ENCODE measurements around the gene TMPRSS6. TPM values are rescaled to one million over a fixed set of nuclear protein-coding genes. Genes with fewer than 3 reads are reported as not detected.
A peak's percentile ranks its signal among the peaks of the same experiment; 100 is the strongest.

The TMPRSS6 gene
- total and polyA plus RNA-seq, 2 of the 13 experiments (the other 11 are each of a cell fraction or from before 2014, with no cell fraction given): 4.2 to 4.8 TPM

DNA sequence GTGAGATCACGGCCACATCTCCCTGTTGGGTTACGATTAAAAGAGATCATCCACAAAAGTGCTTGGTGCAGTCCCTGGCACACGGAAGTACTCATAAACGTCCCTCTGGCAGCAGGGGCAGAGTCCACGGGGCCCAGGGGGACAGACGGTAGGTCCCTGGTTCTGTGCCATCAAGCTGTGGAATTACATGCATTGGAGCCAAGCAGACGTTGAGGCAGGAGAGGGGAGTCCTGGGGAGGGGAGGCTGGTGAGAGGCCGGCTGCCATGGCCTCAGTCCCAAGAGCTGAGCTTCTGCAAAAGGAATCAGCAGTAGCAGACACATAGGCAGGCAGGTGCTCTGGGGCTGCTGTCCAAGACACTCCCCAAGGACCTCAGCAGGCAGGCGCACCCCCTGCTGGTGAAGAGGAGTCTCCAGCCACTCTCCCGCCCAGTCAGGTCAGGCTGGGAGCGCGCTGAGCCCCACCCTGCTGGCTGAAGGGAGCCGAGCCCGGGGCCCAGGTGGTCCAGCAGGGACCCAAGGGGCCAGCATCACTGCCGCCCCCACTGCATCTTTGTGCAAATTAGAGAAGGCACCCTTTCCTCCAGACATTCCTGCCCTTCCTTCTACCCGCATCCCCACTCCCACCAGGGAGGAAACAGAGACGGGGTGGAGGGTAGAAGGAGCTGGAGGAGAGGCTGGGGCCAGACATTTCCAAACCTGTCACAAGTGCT, 65.5 kb downstream of the TMPRSS6 start (continued):
- TF ChIP-seq IRF2 (CRISPR knock-in tag; IDR thresholded peaks at IDR 0.05) (0 out of 2 replicates have a peak, but pooled peaks have one; percentile 37), ZFP1 (CRISPR knock-in tag; IDR thresholded peaks at IDR 0.05) (no peak), ZNF577 (CRISPR knock-in tag; IDR thresholded peaks at IDR 0.05; ENCODE audit: borderline replicate concordance, low read depth) (no peak), HIVEP1 (CRISPR knock-in tag; IDR thresholded peaks at IDR 0.05) (peak; percentile 41; the same call in 1 of the 2 replicates), HNRNPK (IDR thresholded peaks at IDR 0.05; ENCODE audit: low read depth, low read length, poor library complexity, severe bottlenecking) (no peak), XRCC5 (optimal IDR thresholded peaks at IDR 0.05; ENCODE audit: low read length) (peak; percentile 80), POLR2AphosphoS5 (IDR thresholded peaks at IDR 0.05; ENCODE audit: low read depth, low read length) (peak; percentile 41; the same call in 1 of the 2 replicates), IKZF4 (CRISPR knock-in tag; IDR thresholded peaks at IDR 0.05; ENCODE audit: borderline replicate concordance, low read depth, not compliant biosample characterization) (no peak), CBX2 (IDR thresholded peaks at IDR 0.05; ENCODE audit: low read depth, low read length) (no peak), CBX2 (CRISPR knock-in tag; IDR thresholded peaks at IDR 0.05; ENCODE audit: low read depth) (no peak), ZNF766 (CRISPR knock-in tag; IDR thresholded peaks at IDR 0.05; ENCODE audit: borderline replicate concordance) (no peak), ZNF326 (CRISPR knock-in tag; IDR thresholded peaks at IDR 0.05; ENCODE audit: borderline replicate concordance) (no peak), ZNF510 (CRISPR knock-in tag; IDR thresholded peaks at IDR 0.05; ENCODE audit: low read depth) (no peak), SCMH1 (CRISPR knock-in tag; IDR thresholded peaks at IDR 0.05; ENCODE audit: borderline replicate concordance) (no peak)
- TF ChIP-seq, protein P1, sequence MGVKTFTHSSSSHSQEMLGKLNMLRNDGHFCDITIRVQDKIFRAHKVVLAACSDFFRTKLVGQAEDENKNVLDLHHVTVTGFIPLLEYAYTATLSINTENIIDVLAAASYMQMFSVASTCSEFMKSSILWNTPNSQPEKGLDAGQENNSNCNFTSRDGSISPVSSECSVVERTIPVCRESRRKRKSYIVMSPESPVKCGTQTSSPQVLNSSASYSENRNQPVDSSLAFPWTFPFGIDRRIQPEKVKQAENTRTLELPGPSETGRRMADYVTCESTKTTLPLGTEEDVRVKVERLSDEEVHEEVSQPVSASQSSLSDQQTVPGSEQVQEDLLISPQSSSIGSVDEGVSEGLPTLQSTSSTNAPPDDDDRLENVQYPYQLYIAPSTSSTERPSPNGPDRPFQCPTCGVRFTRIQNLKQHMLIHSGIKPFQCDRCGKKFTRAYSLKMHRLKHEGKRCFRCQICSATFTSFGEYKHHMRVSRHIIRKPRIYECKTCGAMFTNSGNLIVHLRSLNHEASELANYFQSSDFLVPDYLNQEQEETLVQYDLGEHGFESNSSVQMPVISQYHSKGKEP (CRISPR knock-in tag; IDR thresholded peaks at IDR 0.05): no peak
- TF ChIP-seq, protein P2, sequence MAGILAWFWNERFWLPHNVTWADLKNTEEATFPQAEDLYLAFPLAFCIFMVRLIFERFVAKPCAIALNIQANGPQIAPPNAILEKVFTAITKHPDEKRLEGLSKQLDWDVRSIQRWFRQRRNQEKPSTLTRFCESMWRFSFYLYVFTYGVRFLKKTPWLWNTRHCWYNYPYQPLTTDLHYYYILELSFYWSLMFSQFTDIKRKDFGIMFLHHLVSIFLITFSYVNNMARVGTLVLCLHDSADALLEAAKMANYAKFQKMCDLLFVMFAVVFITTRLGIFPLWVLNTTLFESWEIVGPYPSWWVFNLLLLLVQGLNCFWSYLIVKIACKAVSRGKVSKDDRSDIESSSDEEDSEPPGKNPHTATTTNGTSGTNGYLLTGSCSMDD (CRISPR knock-in tag; IDR thresholded peaks at IDR 0.05): no peak
- TF ChIP-seq, protein P3, sequence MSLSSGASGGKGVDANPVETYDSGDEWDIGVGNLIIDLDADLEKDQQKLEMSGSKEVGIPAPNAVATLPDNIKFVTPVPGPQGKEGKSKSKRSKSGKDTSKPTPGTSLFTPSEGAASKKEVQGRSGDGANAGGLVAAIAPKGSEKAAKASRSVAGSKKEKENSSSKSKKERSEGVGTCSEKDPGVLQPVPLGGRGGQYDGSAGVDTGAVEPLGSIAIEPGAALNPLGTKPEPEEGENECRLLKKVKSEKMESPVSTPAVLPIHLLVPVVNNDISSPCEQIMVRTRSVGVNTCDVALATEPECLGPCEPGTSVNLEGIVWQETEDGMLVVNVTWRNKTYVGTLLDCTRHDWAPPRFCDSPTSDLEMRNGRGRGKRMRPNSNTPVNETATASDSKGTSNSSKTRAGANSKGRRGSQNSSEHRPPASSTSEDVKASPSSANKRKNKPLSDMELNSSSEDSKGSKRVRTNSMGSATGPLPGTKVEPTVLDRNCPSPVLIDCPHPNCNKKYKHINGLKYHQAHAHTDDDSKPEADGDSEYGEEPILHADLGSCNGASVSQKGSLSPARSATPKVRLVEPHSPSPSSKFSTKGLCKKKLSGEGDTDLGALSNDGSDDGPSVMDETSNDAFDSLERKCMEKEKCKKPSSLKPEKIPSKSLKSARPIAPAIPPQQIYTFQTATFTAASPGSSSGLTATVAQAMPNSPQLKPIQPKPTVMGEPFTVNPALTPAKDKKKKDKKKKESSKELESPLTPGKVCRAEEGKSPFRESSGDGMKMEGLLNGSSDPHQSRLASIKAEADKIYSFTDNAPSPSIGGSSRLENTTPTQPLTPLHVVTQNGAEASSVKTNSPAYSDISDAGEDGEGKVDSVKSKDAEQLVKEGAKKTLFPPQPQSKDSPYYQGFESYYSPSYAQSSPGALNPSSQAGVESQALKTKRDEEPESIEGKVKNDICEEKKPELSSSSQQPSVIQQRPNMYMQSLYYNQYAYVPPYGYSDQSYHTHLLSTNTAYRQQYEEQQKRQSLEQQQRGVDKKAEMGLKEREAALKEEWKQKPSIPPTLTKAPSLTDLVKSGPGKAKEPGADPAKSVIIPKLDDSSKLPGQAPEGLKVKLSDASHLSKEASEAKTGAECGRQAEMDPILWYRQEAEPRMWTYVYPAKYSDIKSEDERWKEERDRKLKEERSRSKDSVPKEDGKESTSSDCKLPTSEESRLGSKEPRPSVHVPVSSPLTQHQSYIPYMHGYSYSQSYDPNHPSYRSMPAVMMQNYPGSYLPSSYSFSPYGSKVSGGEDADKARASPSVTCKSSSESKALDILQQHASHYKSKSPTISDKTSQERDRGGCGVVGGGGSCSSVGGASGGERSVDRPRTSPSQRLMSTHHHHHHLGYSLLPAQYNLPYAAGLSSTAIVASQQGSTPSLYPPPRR (CRISPR knock-in tag; IDR thresholded peaks at IDR 0.05; ENCODE audit: borderline replicate concordance): peak; percentile 66
- TF ChIP-seq, protein P4, sequence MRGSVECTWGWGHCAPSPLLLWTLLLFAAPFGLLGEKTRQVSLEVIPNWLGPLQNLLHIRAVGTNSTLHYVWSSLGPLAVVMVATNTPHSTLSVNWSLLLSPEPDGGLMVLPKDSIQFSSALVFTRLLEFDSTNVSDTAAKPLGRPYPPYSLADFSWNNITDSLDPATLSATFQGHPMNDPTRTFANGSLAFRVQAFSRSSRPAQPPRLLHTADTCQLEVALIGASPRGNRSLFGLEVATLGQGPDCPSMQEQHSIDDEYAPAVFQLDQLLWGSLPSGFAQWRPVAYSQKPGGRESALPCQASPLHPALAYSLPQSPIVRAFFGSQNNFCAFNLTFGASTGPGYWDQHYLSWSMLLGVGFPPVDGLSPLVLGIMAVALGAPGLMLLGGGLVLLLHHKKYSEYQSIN (CRISPR knock-in tag; IDR thresholded peaks at IDR 0.05; ENCODE audit: borderline replicate concordance): no peak
- TF ChIP-seq, protein P5, sequence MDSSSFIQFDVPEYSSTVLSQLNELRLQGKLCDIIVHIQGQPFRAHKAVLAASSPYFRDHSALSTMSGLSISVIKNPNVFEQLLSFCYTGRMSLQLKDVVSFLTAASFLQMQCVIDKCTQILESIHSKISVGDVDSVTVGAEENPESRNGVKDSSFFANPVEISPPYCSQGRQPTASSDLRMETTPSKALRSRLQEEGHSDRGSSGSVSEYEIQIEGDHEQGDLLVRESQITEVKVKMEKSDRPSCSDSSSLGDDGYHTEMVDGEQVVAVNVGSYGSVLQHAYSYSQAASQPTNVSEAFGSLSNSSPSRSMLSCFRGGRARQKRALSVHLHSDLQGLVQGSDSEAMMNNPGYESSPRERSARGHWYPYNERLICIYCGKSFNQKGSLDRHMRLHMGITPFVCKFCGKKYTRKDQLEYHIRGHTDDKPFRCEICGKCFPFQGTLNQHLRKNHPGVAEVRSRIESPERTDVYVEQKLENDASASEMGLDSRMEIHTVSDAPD (CRISPR knock-in tag; IDR thresholded peaks at IDR 0.05): peak; percentile 67; the same call in 1 of the 2 replicates
